Esophagus squamous epithelium (tissue), 5 donors: ENCODE data around the gene EVA1A. TPM values are rescaled to one million over a fixed set of nuclear protein-coding genes. Genes with fewer than 3 reads are reported as not detected.

Experiments
- DNase-seq: peaks from one replicate; lab custom pipeline; 2025; lab: John Stamatoyannopoulos, UW
- H3K27ac ChIP-seq, 4 donors: fragments of 200-600 bp; sonication (generic); one replicate each; pipeline ENCODE4 v1.5.1; 2016 to 2019; ENCODE audit warnings: mild to moderate bottlenecking in 1 of 4
- H3K27me3 ChIP-seq, 4 donors: fragments of 200-600 bp; sonication (generic); 1 replicate in 3 of 4; 2 replicates in 1 of 4; pipeline versions ENCODE4 v1.5.1 to v1.6.0; 2017 to 2021; ENCODE audit warnings: antibody characterized with exemption in 1 of 4
- H3K36me3 ChIP-seq, 3 donors: fragments of 200-600 bp; sonication (generic); one replicate each; pipeline ENCODE4 v1.5.1; 2016 to 2019
- H3K4me1 ChIP-seq, 3 donors: fragments of 200-600 bp; sonication (generic); one replicate each; pipeline ENCODE4 v1.5.1; 2017 to 2019
- H3K4me3 ChIP-seq, 4 donors: fragments of 200-600 bp; sonication (generic); 1 replicate in 3 of 4; 2 replicates in 1 of 4; pipeline ENCODE4 v1.5.1; 2016 to 2019; ENCODE audit warnings: mild to moderate bottlenecking in 2 of 4, moderate library complexity in 1 of 4
- H3K9me3 ChIP-seq, 3 donors: fragments of 200-600 bp; sonication (generic); one replicate each; pipeline ENCODE4 v1.5.1; 2016 to 2019
- CTCF ChIP-seq, 6 experiments: fragments of 450-650 bp in 4 of 6; fragments of 200-600 bp in 2 of 6; sonication (generic) in 2 of 6; IDR thresholded peaks; one replicate each; pipeline ENCODE4 v1.5.1; 2016 to 2019; ENCODE audit warnings: antibody characterized with exemption in 6 of 6, mild to moderate bottlenecking in 4 of 6, moderate library complexity in 4 of 6
- POLR2A ChIP-seq, 4 donors: fragments of 450-650 bp; IDR thresholded peaks; one replicate each; pipeline ENCODE4 v1.6.1; 2017; ENCODE audit warnings: antibody characterized with exemption in 4 of 4, mild to moderate bottlenecking in 4 of 4, moderate library complexity in 3 of 4
- WGBS, 2 donors: methylation state at CpG; one replicate each; pipeline ENCODE4 v1.1.5; 2018; 5-methylcytosine and 5-hydroxymethylcytosine counted together
- intact Hi-C: fragments of 100-400 bp; cut with DNase I; formaldehyde crosslinking; loops from one replicate; pipeline ENCODE4 v1.15.0; 2022
- total RNA-seq, 4 donors: library from RNA; depleted of rRNA; stranded (reverse); fragments of >200 nt; gene quantifications; one replicate each; pipeline ENCODE4 v1.1.0, GENCODE V29; 2016
- donor health status: DM: yes; HTN: yes; CAD: no.

The EVA1A gene
- total RNA-seq, 4 donors from 2014 or later, result 0.26 to 9.4 (median 2.3) TPM; not detected in 1

GRCh38 chr2:75607988-75608683, 47.4 kb upstream of the EVA1A start:
- H3K9me3 ChIP-seq, result no peaks in the 10 kb centered on the region
- intact Hi-C loops, result no loop called here
- no peak for TF ChIP-seq POLR2A (IDR thresholded peaks at IDR 0.05)
- H3K36me3 ChIP-seq, result no peaks in the 10 kb centered on the region
- no peak overlapping the region for H3K27ac ChIP-seq
- peaks cover 0 to 71% (median 0%) of the 10 kb centered on the region in 4 donors for H3K27me3 ChIP-seq
- no peak overlapping the region for H3K4me3 ChIP-seq
- no peak for DNase-seq
- H3K4me1 ChIP-seq, result peaks cover 0 to 18% (median 4%) of the 10 kb centered on the region in 3 donors
- WGBS, 2 donors, result 59 to 60% methylated on average over 7 of the region's 7 CpGs

- no peak for TF ChIP-seq CTCF (IDR thresholded peaks at IDR 0.05)
- TF ChIP-seq POLR2A (IDR thresholded peaks at IDR 0.05), result no peak
- intact Hi-C loops, result no loop called here
- Histone ChIP-seq H3K4me3 (no peak overlapping the region), H3K27me3 (peaks cover 0 to 67% (median 0%) of the 10 kb centered on the region in 4 donors), H3K4me1 (peaks cover 0 to 18% (median 4%) of the 10 kb centered on the region in 3 donors), H3K9me3 (no peaks in the 10 kb centered on the region), H3K36me3 (no peaks in the 10 kb centered on the region), H3K27ac (no peak overlapping the region)
- WGBS, 2 donors, result 70 to 77% methylated on average over 3 of the region's 3 CpGs
- no peak for DNase-seq
Observed at GRCh38 chr2:75607400-75607798, 46.7 kb upstream of the EVA1A start.

GRCh38 chr2:75606761-75607399, 46.1 kb upstream of the EVA1A start:
- no peak for TF ChIP-seq POLR2A (IDR thresholded peaks at IDR 0.05)
- TF ChIP-seq CTCF (IDR thresholded peaks at IDR 0.05), result no peak
- H3K4me3 ChIP-seq, result no peak overlapping the region
- no peaks in the 10 kb centered on the region for H3K9me3 ChIP-seq
- H3K36me3 ChIP-seq, result no peaks in the 10 kb centered on the region
- intact Hi-C loops, result no loop called here
- H3K27ac ChIP-seq, result no peak overlapping the region
- DNase-seq, result no peak
- 67 to 76% methylated on average over 8 of the region's 8 CpGs for WGBS, 2 donors
- peaks cover 0 to 68% (median 0%) of the 10 kb centered on the region in 4 donors for H3K27me3 ChIP-seq
- H3K4me1 ChIP-seq, result peaks cover 0 to 18% (median 4%) of the 10 kb centered on the region in 3 donors

- no peaks in the 10 kb centered on the region for H3K36me3 ChIP-seq
- no peaks in the 10 kb centered on the region for H3K9me3 ChIP-seq
- DNase-seq, result no peak
- TF ChIP-seq POLR2A (IDR thresholded peaks at IDR 0.05) (no peak), CTCF (IDR thresholded peaks at IDR 0.05) (no peak)
- no peak overlapping the region for H3K4me3 ChIP-seq
- intact Hi-C loops, result no loop called here
- H3K27ac ChIP-seq, result no peak overlapping the region
- peaks cover 0 to 72% (median 0%) of the 10 kb centered on the region in 4 donors for H3K27me3 ChIP-seq
- peaks cover 0 to 18% (median 4%) of the 10 kb centered on the region in 3 donors for H3K4me1 ChIP-seq
- 41 to 45% methylated on average over 6 of the region's 6 CpGs for WGBS, 2 donors
Observed at GRCh38 chr2:75605770-75606529, 45.2 kb upstream of the EVA1A start.

GRCh38 chr2:75604484-75604883, 43.7 kb upstream of the EVA1A start:
- intact Hi-C loops, result no loop called here
- WGBS, 2 donors, result 71 to 77% methylated on average over 4 of the region's 4 CpGs

More at GRCh38 chr2:75604484-75604883, 43.7 kb upstream of the EVA1A start:
- TF ChIP-seq POLR2A (IDR thresholded peaks at IDR 0.05), result no peak
- TF ChIP-seq CTCF (IDR thresholded peaks at IDR 0.05), result no peak
- Histone ChIP-seq H3K27me3 (peaks cover 0 to 62% (median 0%) of the 10 kb centered on the region in 4 donors), H3K27ac (no peak overlapping the region), H3K4me1 (peaks cover 0 to 18% (median 4%) of the 10 kb centered on the region in 3 donors), H3K36me3 (no peaks in the 10 kb centered on the region), H3K4me3 (no peak overlapping the region), H3K9me3 (no peaks in the 10 kb centered on the region)
- DNase-seq, result no peak
